Stimulated activated naive B cell treated with anti-CD40 and anti-IgM and Interleukin-4, amounts not matched to agents 10 μg/mL and 1 μg/mL and 100 μg/mL, for 72 hours (primary cell): Measurements from ENCODE around the gene PLCB4.

ENCODE experiments used
- ATAC-seq, 2 donors: fragments of 150-1000 bp; cut with Tn5 transposase; replicated peaks; 2 replicates each; pipeline ENCODE4 v1.10.0; 2021; ENCODE audit warnings: moderate library complexity in 1 of 2
- DNase-seq: peaks from one replicate; pipeline ENCODE4 v3.0.0; 2021
- H3K27ac Mint-ChIP-seq: one replicate; pipeline ENCODE4 v1.8.0; 2022; ENCODE audit warnings: mild to moderate bottlenecking, mixed read lengths
- H3K27me3 Mint-ChIP-seq, 2 donors: one replicate each; pipeline ENCODE4 v1.8.0; 2022; ENCODE audit warnings: mixed read lengths in 2 of 2
- H3K36me3 Mint-ChIP-seq, 2 donors: one replicate each; pipeline ENCODE4 v1.8.0; 2022; ENCODE audit warnings: mixed read lengths in 2 of 2, mild to moderate bottlenecking in 1 of 2
- H3K4me1 Mint-ChIP-seq, 2 donors: one replicate each; pipeline ENCODE4 v1.8.0; 2022; ENCODE audit warnings: mixed read lengths in 2 of 2, mild to moderate bottlenecking in 1 of 2
- H3K4me3 Mint-ChIP-seq, 2 donors: one replicate each; pipeline ENCODE4 v1.8.0; 2022; ENCODE audit warnings: mild to moderate bottlenecking in 2 of 2, mixed read lengths in 2 of 2, moderate library complexity in 1 of 2
- H3K9me3 Mint-ChIP-seq, 2 donors: one replicate each; pipeline ENCODE4 v1.8.0; 2022; ENCODE audit warnings: mixed read lengths in 2 of 2, mild to moderate bottlenecking in 1 of 2

Gene PLCB4

DNA sequence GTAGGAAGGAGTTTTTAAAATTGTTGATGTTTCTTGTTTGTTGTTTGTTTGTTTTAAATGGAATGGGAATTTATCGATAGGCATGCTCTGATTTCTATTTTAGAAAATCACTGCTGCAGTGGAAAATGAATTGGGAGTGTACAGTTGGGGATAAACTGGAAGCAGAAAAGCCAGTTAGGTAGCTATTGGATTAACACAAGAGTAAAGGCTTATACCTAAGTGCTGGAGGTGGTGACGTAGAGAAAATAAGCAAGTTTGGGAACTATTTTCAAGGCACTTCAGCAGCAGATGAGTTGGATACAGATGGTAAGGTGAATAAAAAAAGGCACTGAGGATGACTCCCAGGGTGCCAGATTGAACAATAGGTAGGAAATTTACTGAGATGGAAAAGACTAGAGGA lies 164.9 kb downstream of the PLCB4 start:
- H3K27ac Mint-ChIP-seq, result no peak overlapping the region
- no peak overlapping the region for H3K4me3 Mint-ChIP-seq
- ATAC-seq, result no peak
- DNase-seq, result no peak
- H3K9me3 Mint-ChIP-seq, result no peaks in the 10 kb centered on the region
- H3K4me1 Mint-ChIP-seq, result no peaks in the 10 kb centered on the region
- no peaks in the 10 kb centered on the region for H3K36me3 Mint-ChIP-seq
- no peaks in the 10 kb centered on the region for H3K27me3 Mint-ChIP-seq

DNA sequence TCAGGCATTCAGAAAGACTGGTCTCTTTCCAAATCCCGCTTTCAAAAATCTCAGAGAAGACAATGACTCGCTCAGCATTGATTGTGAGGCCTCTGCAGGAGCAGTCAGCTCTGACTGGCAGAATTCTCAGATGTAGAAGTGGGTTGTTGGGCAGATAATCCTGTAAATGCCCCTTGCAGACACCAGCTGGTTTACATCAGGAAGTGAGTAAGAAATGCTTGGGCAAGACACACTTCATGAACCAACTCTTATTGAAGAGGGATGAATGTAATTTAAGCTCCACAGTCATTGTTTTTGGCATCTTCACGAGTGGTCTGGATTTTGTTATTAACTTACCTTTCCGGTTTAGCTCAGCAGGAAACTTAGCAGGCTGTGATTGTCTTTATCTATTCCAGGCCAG lies 166.6 kb downstream of the PLCB4 start:
- H3K4me3 Mint-ChIP-seq, result no peak overlapping the region
- ATAC-seq (no peak), DNase-seq (no peak)
- no peaks in the 10 kb centered on the region for H3K36me3 Mint-ChIP-seq
- no peaks in the 10 kb centered on the region for H3K27me3 Mint-ChIP-seq
- H3K27ac Mint-ChIP-seq, result no peak overlapping the region
- H3K9me3 Mint-ChIP-seq, result no peaks in the 10 kb centered on the region
- no peaks in the 10 kb centered on the region for H3K4me1 Mint-ChIP-seq

DNA sequence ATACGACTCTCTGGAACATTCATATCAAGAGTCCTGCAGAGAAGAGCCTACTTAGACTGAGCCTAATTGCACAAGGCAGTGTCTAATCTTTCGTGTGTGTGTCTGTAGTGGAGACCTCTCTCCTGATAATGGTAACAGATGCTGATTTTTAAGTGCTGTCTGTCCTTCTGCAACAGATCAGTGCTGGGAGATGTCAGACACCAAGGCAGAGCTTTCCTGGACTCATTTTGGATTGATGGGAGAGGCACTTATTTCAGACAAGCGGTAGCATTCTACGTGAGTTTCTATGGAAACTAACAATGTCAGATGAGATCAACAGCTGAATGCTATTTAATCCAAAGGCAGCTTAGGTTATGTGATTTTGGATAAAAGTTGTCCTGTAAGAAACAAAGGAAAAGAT lies 167.6 kb downstream of the PLCB4 start:
- ATAC-seq (no peak), DNase-seq (no peak)
- no peaks in the 10 kb centered on the region for H3K27me3 Mint-ChIP-seq
- H3K4me1 Mint-ChIP-seq, result peaks cover 4 to 5% of the 10 kb centered on the region in 2 donors
- H3K9me3 Mint-ChIP-seq, result no peaks in the 10 kb centered on the region
- no peak overlapping the region for H3K27ac Mint-ChIP-seq
- no peak overlapping the region for H3K4me3 Mint-ChIP-seq
- H3K36me3 Mint-ChIP-seq, result no peaks in the 10 kb centered on the region

DNA sequence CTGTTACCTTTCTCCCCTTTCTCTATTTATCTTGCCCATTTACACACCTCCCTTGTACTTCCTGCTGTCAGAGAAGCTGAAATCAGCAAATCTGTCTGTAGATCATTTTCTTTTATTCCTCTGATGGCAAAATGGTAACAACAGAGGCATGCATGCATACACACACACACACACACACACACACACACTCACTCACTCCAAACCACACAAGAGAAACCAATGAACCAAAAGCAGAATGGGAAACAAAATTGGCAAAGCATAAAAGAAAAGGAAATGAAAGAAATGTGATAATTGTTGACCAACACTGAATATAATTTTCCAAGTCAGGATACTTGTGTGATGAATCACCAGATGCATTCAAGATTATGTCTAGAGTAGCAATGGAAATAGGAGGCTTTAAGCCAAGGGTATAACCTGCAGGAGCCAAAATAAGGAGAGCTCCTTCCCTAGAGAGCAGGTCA lies 172.4 kb downstream of the PLCB4 start:
- H3K4me1 Mint-ChIP-seq, result peaks cover 4 to 5% of the 10 kb centered on the region in 2 donors
- ATAC-seq, result no peak
- H3K27ac Mint-ChIP-seq, result no peak overlapping the region
- no peaks in the 10 kb centered on the region for H3K9me3 Mint-ChIP-seq
- no peak overlapping the region for H3K4me3 Mint-ChIP-seq
- no peaks in the 10 kb centered on the region for H3K36me3 Mint-ChIP-seq
- no peak for DNase-seq
- no peaks in the 10 kb centered on the region for H3K27me3 Mint-ChIP-seq

DNA sequence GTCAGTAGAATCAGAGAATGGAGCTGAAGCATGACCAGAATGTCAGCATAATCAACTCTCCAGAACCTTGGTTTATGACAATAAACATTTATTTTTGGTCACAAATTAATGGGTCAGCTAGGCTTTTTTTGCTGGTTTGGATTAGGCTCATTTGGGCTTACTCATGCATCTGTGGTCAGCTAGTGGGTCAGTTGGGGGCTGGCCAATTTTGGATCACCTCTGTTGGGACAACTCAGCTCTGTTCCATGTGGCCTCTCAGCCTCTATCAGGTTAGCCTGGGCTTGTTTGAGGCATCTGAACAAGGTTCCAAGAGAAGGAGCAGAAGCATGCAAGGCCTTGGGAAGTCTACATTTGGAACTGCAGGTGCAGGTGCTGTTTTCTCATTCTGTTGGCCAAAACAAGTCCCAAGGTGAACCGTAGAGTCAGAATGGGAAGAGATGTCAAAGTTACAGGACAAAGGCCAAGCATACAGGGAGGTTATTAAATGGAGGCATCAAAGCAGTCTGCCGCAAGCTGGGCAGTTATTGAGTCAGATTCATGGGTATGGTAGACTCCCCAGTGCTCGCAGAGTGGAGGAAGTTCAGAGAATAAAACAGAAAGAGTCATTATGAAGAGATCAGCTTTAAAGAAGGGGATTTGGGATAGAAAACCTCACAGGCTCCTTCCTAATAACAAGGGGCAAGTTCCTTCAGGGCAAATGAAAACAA lies 173.0 kb downstream of the PLCB4 start:
- H3K27ac Mint-ChIP-seq, result no peak overlapping the region
- H3K4me3 Mint-ChIP-seq, result no peak overlapping the region
- no peaks in the 10 kb centered on the region for H3K27me3 Mint-ChIP-seq
- H3K4me1 Mint-ChIP-seq, result peaks cover 4 to 5% of the 10 kb centered on the region in 2 donors
- ATAC-seq, result no peak
- no peak for DNase-seq
- no peaks in the 10 kb centered on the region for H3K36me3 Mint-ChIP-seq
- H3K9me3 Mint-ChIP-seq, result no peaks in the 10 kb centered on the region

DNA sequence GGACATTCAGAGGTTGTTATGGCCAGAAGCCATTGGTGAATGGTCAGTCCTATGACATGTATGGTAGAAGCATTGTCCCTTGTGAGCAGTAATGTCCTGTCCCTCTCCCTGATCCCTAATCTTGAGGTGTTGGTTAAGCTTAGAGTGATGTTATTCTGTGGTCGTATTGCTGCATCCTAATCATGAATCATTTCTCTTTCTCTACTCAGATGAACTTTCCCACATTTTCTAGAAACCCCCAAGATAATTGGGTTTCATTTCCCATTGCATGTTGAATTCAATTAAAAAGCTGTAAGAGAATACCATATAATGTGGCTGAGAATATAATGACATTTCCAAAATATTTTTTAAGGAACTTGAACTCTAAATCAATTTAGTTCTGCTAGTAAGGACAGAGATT lies 175.1 kb downstream of the PLCB4 start:
- H3K27ac Mint-ChIP-seq, result no peak overlapping the region

DNA sequence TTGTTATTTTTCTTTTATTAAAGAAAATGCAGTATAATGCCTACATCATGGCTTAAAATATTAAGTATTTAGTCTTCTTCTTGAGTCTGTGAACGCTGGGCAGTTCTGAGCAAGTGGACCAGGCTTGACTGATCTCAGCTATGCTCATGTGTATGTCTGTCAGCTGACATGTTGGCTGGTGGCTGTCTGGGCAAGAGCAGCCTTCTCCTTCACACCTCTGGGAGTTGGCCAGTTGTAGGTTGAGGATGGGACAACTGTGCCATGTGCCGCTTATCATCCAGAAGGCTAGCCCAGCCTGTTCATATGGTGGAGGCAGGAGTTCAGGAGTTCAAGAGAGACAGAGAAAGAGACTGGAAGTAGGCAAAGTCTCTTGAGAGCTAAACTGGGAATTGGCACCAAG lies 175.9 kb downstream of the PLCB4 start:
- ATAC-seq, result no peak
- Mint-ChIP-seq H3K27ac (no peak overlapping the region), H3K9me3 (no peaks in the 10 kb centered on the region), H3K36me3 (no peaks in the 10 kb centered on the region), H3K27me3 (no peaks in the 10 kb centered on the region), H3K4me3 (no peak overlapping the region), H3K4me1 (peaks cover 4 to 5% of the 10 kb centered on the region in 2 donors)
- no peak for DNase-seq

More for the DNA sequence above, 175.1 kb downstream of the PLCB4 start:
- Mint-ChIP-seq H3K4me1 (peaks cover 4 to 5% of the 10 kb centered on the region in 2 donors), H3K4me3 (no peak overlapping the region), H3K27me3 (no peaks in the 10 kb centered on the region), H3K36me3 (no peaks in the 10 kb centered on the region), H3K9me3 (no peaks in the 10 kb centered on the region)
- no peak for ATAC-seq
- no peak for DNase-seq

DNA sequence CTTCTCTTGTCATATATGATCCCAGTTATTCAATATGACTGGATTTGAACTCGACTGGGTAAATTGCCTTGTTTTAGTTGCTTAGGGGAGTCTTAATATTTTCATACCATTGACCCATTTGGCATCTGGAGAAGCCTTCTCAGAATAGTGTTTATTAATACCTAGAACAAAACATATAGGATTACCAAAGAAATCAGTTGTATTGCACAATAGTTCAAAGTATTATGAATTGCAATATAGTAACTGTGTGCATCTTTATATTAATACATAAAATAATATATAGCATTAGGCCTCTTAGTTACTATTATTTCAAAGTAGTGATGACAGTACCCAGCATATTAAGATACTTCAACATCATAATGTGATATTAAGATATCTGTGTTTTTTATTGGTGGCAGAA lies 177.8 kb downstream of the PLCB4 start:
- no peak overlapping the region for H3K27ac Mint-ChIP-seq
- no peak for DNase-seq
- no peaks in the 10 kb centered on the region for H3K9me3 Mint-ChIP-seq
- ATAC-seq, result no peak
- no peaks in the 10 kb centered on the region for H3K27me3 Mint-ChIP-seq
- H3K4me3 Mint-ChIP-seq, result no peak overlapping the region
- no peaks in the 10 kb centered on the region for H3K4me1 Mint-ChIP-seq
- H3K36me3 Mint-ChIP-seq, result no peaks in the 10 kb centered on the region

DNA sequence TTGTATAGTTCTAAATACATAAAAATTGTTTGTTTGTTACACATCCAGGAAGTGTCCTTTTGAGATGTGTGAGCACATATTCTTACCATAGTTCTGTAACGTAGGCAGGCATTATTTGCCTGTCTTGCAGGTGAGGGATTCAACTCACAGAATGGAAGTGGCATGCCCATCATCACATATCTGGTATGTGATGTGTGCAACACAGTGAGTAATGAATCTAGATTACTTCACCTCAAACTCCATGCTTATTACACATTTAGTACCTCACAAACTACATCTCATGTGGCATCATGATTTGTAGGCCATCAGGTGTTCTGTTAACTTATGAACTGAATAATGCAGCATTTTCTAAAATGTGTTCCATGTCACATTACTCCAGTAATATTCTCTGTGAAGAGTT lies 181.6 kb downstream of the PLCB4 start:
- H3K27ac Mint-ChIP-seq, result no peak overlapping the region
- no peaks in the 10 kb centered on the region for H3K36me3 Mint-ChIP-seq
- DNase-seq, result no peak
- no peak overlapping the region for H3K4me3 Mint-ChIP-seq
- no peaks in the 10 kb centered on the region for H3K4me1 Mint-ChIP-seq
- H3K27me3 Mint-ChIP-seq, result no peaks in the 10 kb centered on the region
- H3K9me3 Mint-ChIP-seq, result no peaks in the 10 kb centered on the region
- ATAC-seq, result no peak

DNA sequence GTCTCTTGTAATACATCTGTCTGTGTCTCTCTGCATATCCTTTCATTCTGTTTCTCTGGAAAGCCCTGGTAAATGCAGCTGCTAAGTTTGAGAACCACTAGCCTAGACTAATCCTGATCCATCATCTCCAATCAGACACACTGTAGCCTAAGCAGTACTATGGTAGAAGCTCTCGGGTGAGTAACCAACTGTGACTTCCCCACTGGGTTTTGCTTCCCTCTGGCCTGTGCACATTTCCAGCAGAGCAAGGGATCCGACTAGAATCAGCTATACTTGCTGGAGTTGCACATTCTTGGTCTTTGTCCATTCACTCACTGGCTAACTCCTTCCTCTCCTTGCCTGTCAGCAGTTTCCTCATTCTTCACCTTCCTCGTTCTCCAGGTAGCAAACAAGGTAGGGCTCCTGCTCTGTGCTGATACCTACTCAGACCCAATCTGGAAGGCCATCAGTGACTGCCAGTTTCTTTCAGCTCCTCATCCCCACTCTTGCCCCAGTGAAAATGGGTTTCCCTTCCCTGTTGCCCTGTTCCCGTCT lies 184.2 kb downstream of the PLCB4 start:
- no peak for DNase-seq
- Mint-ChIP-seq H3K4me1 (no peaks in the 10 kb centered on the region), H3K4me3 (no peak overlapping the region), H3K36me3 (no peaks in the 10 kb centered on the region), H3K27me3 (no peaks in the 10 kb centered on the region), H3K9me3 (no peaks in the 10 kb centered on the region), H3K27ac (no peak overlapping the region)
- no peak for ATAC-seq

DNA sequence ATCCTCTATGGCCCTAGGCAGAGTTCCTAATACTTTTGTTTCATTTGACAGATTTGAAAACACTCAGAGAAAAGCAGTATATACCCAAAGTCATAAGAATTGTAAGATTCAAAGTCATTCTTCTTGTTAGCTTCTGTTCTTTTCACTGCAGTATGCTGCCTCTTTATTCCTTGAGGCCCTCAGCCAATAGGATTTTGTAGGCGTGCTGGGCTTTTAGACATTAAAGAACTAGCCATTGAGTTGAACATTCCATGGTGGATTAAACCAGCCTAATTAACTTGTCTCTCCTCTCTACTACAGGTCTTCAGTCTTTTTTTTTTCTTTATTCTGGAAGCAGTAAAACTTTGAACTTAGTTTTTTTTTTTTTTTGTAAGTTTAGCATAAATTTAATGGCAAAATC lies 186.3 kb downstream of the PLCB4 start:
- H3K36me3 Mint-ChIP-seq, result no peaks in the 10 kb centered on the region
- ATAC-seq (no peak), DNase-seq (no peak)
- no peaks in the 10 kb centered on the region for H3K4me1 Mint-ChIP-seq
- no peak overlapping the region for H3K4me3 Mint-ChIP-seq
- no peaks in the 10 kb centered on the region for H3K27me3 Mint-ChIP-seq
- H3K27ac Mint-ChIP-seq, result no peak overlapping the region
- no peaks in the 10 kb centered on the region for H3K9me3 Mint-ChIP-seq

DNA sequence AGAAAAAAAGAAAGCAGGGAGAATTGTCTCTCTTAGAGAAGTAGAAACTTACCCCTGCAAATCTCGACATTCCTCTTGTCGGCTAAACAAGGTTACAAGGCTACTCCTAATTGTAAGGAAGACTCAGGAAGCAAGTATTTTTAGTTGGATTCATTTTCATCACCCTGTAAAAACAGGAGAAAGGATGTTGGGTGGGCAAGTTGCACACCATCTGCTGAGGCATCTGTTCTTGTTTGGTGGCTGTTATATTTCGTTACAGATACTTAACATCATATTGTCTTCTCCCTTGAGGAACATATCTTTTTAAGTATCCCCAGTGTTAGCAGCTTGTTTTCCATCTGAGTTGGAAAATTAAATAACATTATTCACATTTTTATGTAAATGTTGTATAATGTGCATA lies 187.5 kb downstream of the PLCB4 start:
- H3K4me3 Mint-ChIP-seq, result no peak overlapping the region
- ATAC-seq, result no peak

DNA sequence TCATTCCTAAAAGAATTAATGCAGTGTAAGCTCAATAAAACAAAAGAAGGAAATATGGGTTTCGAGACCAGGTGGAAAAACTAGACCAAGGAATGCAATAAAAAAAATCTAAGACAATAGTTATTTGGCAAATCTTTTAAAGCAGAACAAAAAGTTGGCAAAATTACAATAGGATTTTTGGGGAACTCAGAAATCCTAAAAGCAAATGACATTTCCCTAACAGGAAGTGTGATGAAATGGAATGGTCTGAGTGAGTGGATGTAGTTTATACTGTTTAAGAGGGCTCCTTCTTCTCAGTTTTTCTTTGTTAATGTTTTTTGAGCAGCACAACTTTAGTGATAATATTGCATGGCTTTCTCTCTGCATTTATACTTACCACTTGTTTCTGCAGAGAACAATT lies 190.0 kb downstream of the PLCB4 start:
- ATAC-seq (no peak), DNase-seq (no peak)
- Mint-ChIP-seq H3K4me1 (no peaks in the 10 kb centered on the region), H3K9me3 (no peaks in the 10 kb centered on the region), H3K4me3 (no peak overlapping the region), H3K27ac (no peak overlapping the region), H3K27me3 (no peaks in the 10 kb centered on the region), H3K36me3 (no peaks in the 10 kb centered on the region)

More for the DNA sequence above, 187.5 kb downstream of the PLCB4 start:
- H3K27ac Mint-ChIP-seq, result no peak overlapping the region
- H3K4me1 Mint-ChIP-seq, result no peaks in the 10 kb centered on the region
- DNase-seq, result no peak
- H3K27me3 Mint-ChIP-seq, result no peaks in the 10 kb centered on the region
- H3K9me3 Mint-ChIP-seq, result no peaks in the 10 kb centered on the region
- H3K36me3 Mint-ChIP-seq, result no peaks in the 10 kb centered on the region

DNA sequence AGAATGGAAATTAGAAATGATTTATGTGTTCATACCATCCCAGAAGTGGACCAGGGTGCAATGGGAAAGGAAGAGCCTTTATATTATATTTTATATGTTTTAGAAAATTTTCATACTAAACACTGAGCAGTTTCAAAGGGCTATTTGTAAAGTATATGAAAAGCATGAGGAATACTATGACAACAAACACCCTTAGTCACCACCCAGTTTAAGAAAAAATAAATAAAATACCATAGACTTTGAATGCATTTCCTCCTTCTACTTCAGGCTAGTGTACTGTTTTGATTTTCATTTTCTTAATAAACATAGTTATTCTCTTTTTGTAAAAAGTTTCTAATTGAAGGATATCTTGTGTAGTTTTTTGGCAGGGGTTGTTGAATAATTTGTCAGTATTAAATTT lies 191.1 kb downstream of the PLCB4 start:
- Mint-ChIP-seq H3K9me3 (no peaks in the 10 kb centered on the region), H3K27ac (no peak overlapping the region), H3K4me3 (no peak overlapping the region), H3K36me3 (no peaks in the 10 kb centered on the region), H3K27me3 (no peaks in the 10 kb centered on the region), H3K4me1 (no peaks in the 10 kb centered on the region)
- ATAC-seq (no peak), DNase-seq (no peak)

DNA sequence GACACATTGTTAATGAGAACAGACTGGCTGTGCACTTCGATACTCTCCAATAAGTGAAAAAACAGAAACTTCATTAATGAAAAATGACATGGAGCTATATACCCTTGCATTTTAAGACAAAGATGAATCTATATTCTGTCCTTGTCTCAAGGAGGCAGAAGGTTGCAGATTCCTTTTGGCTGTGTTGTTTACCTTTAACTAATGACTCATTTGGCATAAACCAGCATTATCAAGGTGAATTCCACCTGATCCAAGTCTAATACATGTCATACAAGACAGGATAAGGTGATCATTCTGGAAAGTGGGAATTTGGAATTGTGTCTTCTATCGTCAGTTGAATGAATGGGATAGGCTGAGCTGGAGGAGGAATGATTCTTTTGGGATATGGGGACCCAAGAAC lies 192.9 kb downstream of the PLCB4 start:
- DNase-seq (no peak), ATAC-seq (no peak)
- Mint-ChIP-seq H3K27ac (no peak overlapping the region), H3K4me1 (no peaks in the 10 kb centered on the region), H3K4me3 (no peak overlapping the region), H3K36me3 (no peaks in the 10 kb centered on the region), H3K9me3 (no peaks in the 10 kb centered on the region), H3K27me3 (no peaks in the 10 kb centered on the region)
